Gastroesophageal sphincter (tissue), 4 donors: ENCODE measurements around the gene PDZK1. TPM values are rescaled to one million over a fixed set of nuclear protein-coding genes. Genes with fewer than 3 reads are reported as not detected.

Experiments used
- ATAC-seq: fragments of 150-250 bp; one replicate; pipeline ENCODE4 v1.9.1; 2016; ENCODE audit warnings: mild to moderate bottlenecking, moderate library complexity
- H3K27ac ChIP-seq, 4 donors: fragments of 200-600 bp; sonication (generic) in 3 of 4; 1 replicate in 3 of 4; 2 replicates in 1 of 4; pipeline ENCODE4 v1.5.1; 2016 to 2019
- H3K27me3 ChIP-seq: fragments of 200-600 bp; sonication (generic); one replicate; pipeline ENCODE4 v1.5.1; 2019
- H3K36me3 ChIP-seq, 2 donors: fragments of 200-600 bp; sonication (generic); one replicate each; pipeline ENCODE4 v1.5.1; 2019; ENCODE audit warnings: control low read depth in 1 of 2
- H3K4me1 ChIP-seq, 3 donors: fragments of 200-600 bp; sonication (generic); 1 replicate in 2 of 3; 2 replicates in 1 of 3; pipeline ENCODE4 v1.5.1; 2016 to 2019; ENCODE audit warnings: control low read depth in 2 of 3
- H3K4me3 ChIP-seq, 2 donors: fragments of 200-600 bp; sonication (generic); one replicate each; pipeline ENCODE4 v1.5.1; 2019; ENCODE audit warnings: mild to moderate bottlenecking in 1 of 2, moderate library complexity in 1 of 2
- H3K9me3 ChIP-seq, 3 donors: fragments of 200-600 bp; sonication (generic); one replicate each; pipeline ENCODE4 v1.5.1; 2017 to 2019; ENCODE audit warnings: control low read depth in 2 of 3
- CTCF ChIP-seq, 4 experiments: fragments of 200-600 bp in 2 of 4; fragments of 450-650 bp in 2 of 4; sonication (generic) in 1 of 4; IDR thresholded peaks; one replicate each; pipeline ENCODE4 v1.5.1; 2017 to 2019; ENCODE audit warnings: antibody characterized with exemption in 4 of 4, mild to moderate bottlenecking in 2 of 4, moderate library complexity in 2 of 4
- EP300 ChIP-seq: sonication (generic); formaldehyde crosslinking; IDR thresholded peaks from one replicate; pipeline ENCODE4 v1.6.1; 2017; ENCODE audit warnings: antibody characterized with exemption, mild to moderate bottlenecking
- POLR2A ChIP-seq, 2 donors: fragments of 450-650 bp; IDR thresholded peaks; one replicate each; pipeline ENCODE4 v1.6.1; 2017; ENCODE audit warnings: antibody characterized with exemption in 2 of 2, mild to moderate bottlenecking in 2 of 2, moderate library complexity in 1 of 2
- POLR2AphosphoS5 ChIP-seq: sonication (generic); formaldehyde crosslinking; IDR thresholded peaks from one replicate; pipeline ENCODE4 v1.6.1; 2017; ENCODE audit warnings: antibody characterized with exemption
- WGBS, 2 donors: methylation state at CpG; one replicate each; pipeline ENCODE4 v1.1.5; 2018; ENCODE audit warnings: low coverage in 1 of 2; 5-methylcytosine and 5-hydroxymethylcytosine counted together
- total RNA-seq, 4 donors: library from RNA; depleted of rRNA; stranded (reverse); fragments of >200 nt; gene quantifications; one replicate each; pipeline ENCODE4 v1.1.0, GENCODE V29; 2016

Gene PDZK1
- total RNA-seq, 4 donors from 2014 or later, result 0.46 to 0.87 TPM; not detected in 2

- Histone ChIP-seq H3K4me3 (no peak overlapping the region), H3K4me1 (no peaks in the 10 kb centered on the region), H3K9me3 (no peaks in the 10 kb centered on the region), H3K27ac (no peak overlapping the region), H3K36me3 (no peaks in the 10 kb centered on the region), H3K27me3 (no peaks in the 10 kb centered on the region)
- 77 to 90% methylated on average over 2 of the region's 2 CpGs for WGBS, 2 donors
- ATAC-seq, result no peak
- TF ChIP-seq EP300, result no peak
- TF ChIP-seq POLR2A (IDR thresholded peaks at IDR 0.05), result no peak
- TF ChIP-seq CTCF (IDR thresholded peaks at IDR 0.05), result no peak
- TF ChIP-seq POLR2AphosphoS5, result no peak
Observed at GRCh38 chr1:145702052-145702451, 5.1 kb downstream of the PDZK1 start.

- Histone ChIP-seq H3K4me1 (no peaks in the 10 kb centered on the region), H3K27me3 (no peaks in the 10 kb centered on the region), H3K36me3 (no peaks in the 10 kb centered on the region), H3K9me3 (no peaks in the 10 kb centered on the region), H3K27ac (no peak overlapping the region), H3K4me3 (no peak overlapping the region)
- no peak for ATAC-seq
- no peak for TF ChIP-seq POLR2AphosphoS5
- TF ChIP-seq POLR2A (IDR thresholded peaks at IDR 0.05), result no peak
- no peak for TF ChIP-seq EP300
- no peak for TF ChIP-seq CTCF (IDR thresholded peaks at IDR 0.05)
- WGBS, 2 donors, result 77 to 100% methylated on average over 1 to 2 of the region's 2 CpGs
Observed at GRCh38 chr1:145701306-145701862, 5.8 kb downstream of the PDZK1 start.

GRCh38 chr1:145696630-145696960 is 10.6 kb downstream of the PDZK1 start:
- no peaks in the 10 kb centered on the region for H3K36me3 ChIP-seq
- 88 to 90% methylated on average over 3 of the region's 3 CpGs for WGBS, 2 donors
- H3K4me1 ChIP-seq, result no peaks in the 10 kb centered on the region
- no peaks in the 10 kb centered on the region for H3K9me3 ChIP-seq
- H3K27me3 ChIP-seq, result no peaks in the 10 kb centered on the region
- no peak for ATAC-seq
- H3K27ac ChIP-seq, result no peak overlapping the region
- TF ChIP-seq EP300 (no peak), POLR2A (IDR thresholded peaks at IDR 0.05) (no peak), CTCF (IDR thresholded peaks at IDR 0.05) (no peak), POLR2AphosphoS5 (no peak)
- H3K4me3 ChIP-seq, result no peak overlapping the region

GRCh38 chr1:145695821-145696629 is 11.1 kb downstream of the PDZK1 start:
- no peaks in the 10 kb centered on the region for H3K27me3 ChIP-seq
- WGBS, 2 donors, result 51 to 89% methylated on average over 2 to 3 of the region's 5 CpGs
- no peaks in the 10 kb centered on the region for H3K9me3 ChIP-seq
- no peak for ATAC-seq
- TF ChIP-seq POLR2AphosphoS5 (no peak), CTCF (IDR thresholded peaks at IDR 0.05) (no peak), POLR2A (IDR thresholded peaks at IDR 0.05) (no peak), EP300 (no peak)
- H3K27ac ChIP-seq, result no peak overlapping the region
- H3K36me3 ChIP-seq, result no peaks in the 10 kb centered on the region
- no peak overlapping the region for H3K4me3 ChIP-seq
- peaks cover 0 to 4% (median 0%) of the 10 kb centered on the region in 3 donors for H3K4me1 ChIP-seq
